ENCODE results near the gene RAB6B.
"Not testable (repeated sequence)": the region's sequence is repeated elsewhere in the genome, so short reads cannot be mapped to it uniquely, and the experiment has no call there.

RAB6B gene

GRCh38 chr3:133812872-133813271 lies 82.8 kb downstream of the RAB6B start:
- no peak for DNase-seq (ENCODE audit: low read depth)

GRCh38 chr3:133805702-133806475 lies 89.8 kb downstream of the RAB6B start, which contains the start of gene SRPRB:
Gene SRPRB (plus strand): TSS chr3:133805815. CDS start chr3:133805849, 34 bp downstream.
- DNase-seq (ENCODE audit: low read depth): peak; percentile 95

- no peak for DNase-seq (ENCODE audit: low read depth)
These were observed 90.3 kb downstream of the RAB6B start for GRCh38 chr3:133805384-133805701.

GRCh38 chr3:133804896-133805295 lies 90.8 kb downstream of the RAB6B start:
- no peak for DNase-seq (ENCODE audit: low read depth)

GRCh38 chr3:133803469-133803868 lies 92.2 kb downstream of the RAB6B start:
- DNase-seq (ENCODE audit: low read depth): no peak

- peak; percentile 39 for DNase-seq (ENCODE audit: low read depth)
These were observed 95.7 kb downstream of the RAB6B start for GRCh38 chr3:133799794-133800585.

GRCh38 chr3:133797396-133798105 lies 98.1 kb downstream of the RAB6B start:
- DNase-seq (ENCODE audit: low read depth): no peak

- peak; percentile 55 for DNase-seq (ENCODE audit: low read depth)
These were observed 103.4 kb downstream of the RAB6B start for GRCh38 chr3:133792171-133792763.

GRCh38 chr3:133788024-133788423 lies 107.7 kb downstream of the RAB6B start:
- DNase-seq (ENCODE audit: low read depth): no peak

GRCh38 chr3:133783762-133784161 lies 111.9 kb downstream of the RAB6B start:
- no peak for DNase-seq (ENCODE audit: low read depth)

GRCh38 chr3:133782454-133782853 lies 113.2 kb downstream of the RAB6B start:
- DNase-seq (ENCODE audit: low read depth): no peak

- DNase-seq (ENCODE audit: low read depth): no peak
These were observed 114.1 kb downstream of the RAB6B start for GRCh38 chr3:133781570-133781969.

GRCh38 chr3:133780756-133781155 lies 114.9 kb downstream of the RAB6B start:
- not testable (repeated sequence) for DNase-seq (ENCODE audit: low read depth)

- no peak for DNase-seq (ENCODE audit: low read depth)
These were observed 116.0 kb downstream of the RAB6B start for GRCh38 chr3:133779626-133780203.

GRCh38 chr3:133777807-133778568 lies 117.7 kb downstream of the RAB6B start:
- no peak for DNase-seq (ENCODE audit: low read depth)

GRCh38 chr3:133776794-133777438 lies 118.8 kb downstream of the RAB6B start:
- no peak for DNase-seq (ENCODE audit: low read depth)

GRCh38 chr3:133775835-133776234 lies 119.8 kb downstream of the RAB6B start:
- DNase-seq (ENCODE audit: low read depth): no peak

- no peak for DNase-seq (ENCODE audit: low read depth)
These were observed 120.4 kb downstream of the RAB6B start for GRCh38 chr3:133775309-133775708.

Measured in ELR (cell line).